HG02798 (cell line): ENCODE data around the gene PRIMPOL.
A peak's percentile ranks its signal among the peaks of the same experiment; 100 is the strongest.
"Not testable (repeated sequence)": the region's sequence is repeated elsewhere in the genome, so short reads cannot be mapped to it uniquely, and the experiment has no call there.

Experiments
- ATAC-seq: cut with Tn5 transposase; IDR thresholded peaks from one replicate; pipeline ENCODE4 v1.9.1; 2021; ENCODE audit warnings: mild to moderate bottlenecking; ENCODE audit not compliant: unreplicated experiment, poor library complexity

PRIMPOL gene

DNA sequence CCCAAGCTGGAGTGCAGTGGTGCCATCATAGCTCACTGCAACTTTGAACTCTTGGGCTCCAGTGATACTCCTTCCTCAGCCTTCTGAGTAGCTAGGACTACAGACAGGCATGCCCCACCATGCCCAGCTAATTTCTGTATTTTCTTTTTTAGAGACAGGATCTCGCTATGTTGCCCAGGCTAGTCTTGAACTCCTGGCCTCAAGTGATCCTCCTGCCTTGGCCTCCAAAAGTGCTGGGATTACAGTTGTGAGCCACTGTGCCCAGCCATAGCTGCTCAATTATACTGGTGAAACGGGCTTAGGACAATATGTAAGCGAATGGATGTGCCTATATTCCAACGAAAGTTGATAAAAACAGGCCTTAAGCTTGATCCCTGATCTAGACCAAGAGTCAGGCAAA, 13.4 kb upstream of the PRIMPOL start:
- no peak for ATAC-seq

GRCh38 chr4:184636897-184637296, 12.6 kb upstream of the PRIMPOL start:
- no peak for ATAC-seq

GRCh38 chr4:184641022-184641421, 8.5 kb upstream of the PRIMPOL start:
- peak; percentile 73 for ATAC-seq

DNA sequence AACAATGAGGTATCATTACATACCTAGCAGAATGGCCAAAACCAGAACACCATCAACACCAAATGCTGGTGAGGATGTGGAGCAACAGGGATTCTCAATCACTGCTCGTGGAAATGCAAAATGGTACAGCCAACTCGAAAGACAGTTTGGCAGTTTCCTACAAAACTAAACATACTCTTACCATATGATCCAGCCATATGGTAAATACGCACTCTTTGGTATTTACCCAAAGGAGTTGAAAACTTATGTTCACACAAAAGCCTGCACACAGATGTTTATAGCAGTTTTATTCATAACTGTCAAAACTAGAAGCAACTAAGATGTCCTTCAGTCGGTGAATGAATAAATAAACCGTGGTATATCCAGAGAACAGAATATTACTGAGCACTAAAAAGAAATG, 8.1 kb upstream of the PRIMPOL start:
- ATAC-seq, result peak; percentile 7

- ATAC-seq, result no peak
Measured at GRCh38 chr4:184643731-184644130, 5.8 kb upstream of the PRIMPOL start.

DNA sequence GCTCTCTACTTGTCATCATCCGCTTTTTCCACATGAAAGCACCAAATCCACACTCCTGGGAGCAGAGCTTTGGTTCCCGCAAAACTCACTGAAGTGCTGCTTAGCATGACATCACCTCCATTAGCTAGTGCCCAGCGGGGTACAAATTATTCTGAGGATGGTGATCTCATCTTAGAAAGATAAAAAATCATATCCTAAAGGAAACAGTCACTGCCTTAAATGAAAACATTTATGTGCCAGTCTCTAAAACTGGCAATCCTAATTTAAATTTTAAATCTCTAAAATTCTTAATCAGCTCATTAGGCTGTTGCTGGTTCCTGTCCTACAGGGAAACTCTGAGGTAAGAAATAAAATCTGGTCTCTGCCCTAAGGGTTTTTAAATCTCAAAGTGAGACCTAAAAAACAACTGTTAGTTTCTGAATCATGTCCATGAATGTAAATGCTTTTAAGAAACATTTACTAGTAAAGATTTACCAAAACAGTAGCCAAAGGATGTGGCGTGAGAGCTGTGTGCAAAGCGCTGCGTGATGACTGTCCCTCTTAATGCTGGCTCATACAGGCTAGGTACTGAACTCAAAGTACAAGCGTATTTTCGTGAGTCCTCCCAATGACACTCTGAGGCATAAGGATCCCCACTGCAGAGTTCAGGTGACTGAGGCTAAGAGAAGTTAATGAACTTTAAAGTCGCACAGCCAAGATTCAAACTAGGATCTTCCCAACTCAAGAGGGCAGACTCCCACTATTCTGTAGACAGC, 4.8 kb upstream of the PRIMPOL start:
- no peak for ATAC-seq

DNA sequence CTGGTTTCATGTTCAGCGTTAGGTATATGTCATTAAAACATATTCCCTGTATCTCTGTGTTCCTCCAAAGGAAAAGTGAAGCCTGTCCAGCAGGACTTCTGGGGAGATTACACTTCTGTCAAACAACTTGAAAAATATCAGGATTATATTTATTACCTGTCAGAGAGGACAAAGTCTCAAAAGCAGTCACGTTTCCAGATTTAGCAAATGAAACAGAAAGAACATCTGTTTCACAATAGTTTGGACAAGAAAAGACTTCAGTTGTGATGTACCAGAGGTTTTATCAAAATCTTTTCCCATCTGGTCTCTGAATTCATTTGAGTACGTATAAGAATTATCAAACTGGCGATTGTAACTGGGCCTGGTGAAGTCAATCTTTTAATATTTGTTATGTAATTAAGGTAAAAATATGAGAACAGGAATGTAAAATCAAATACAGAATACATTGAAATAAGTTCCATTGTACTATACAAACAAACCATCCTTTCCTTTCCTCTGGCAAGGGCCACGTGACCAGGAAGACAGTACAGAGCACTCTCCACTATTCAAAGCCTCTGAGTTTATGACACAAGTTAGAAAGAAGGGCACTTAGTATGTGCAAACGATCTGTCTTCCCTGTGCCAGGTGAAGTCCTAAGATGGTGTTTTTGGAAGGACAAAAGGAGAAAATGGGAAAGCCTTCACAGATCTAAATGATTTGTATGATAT, 3.5 kb upstream of the PRIMPOL start:
- ATAC-seq, result no peak

GRCh38 chr4:184647266-184648053, 2.1 kb upstream of the PRIMPOL start:
- no peak for ATAC-seq

GRCh38 chr4:184648054-184648312, 1.6 kb upstream of the PRIMPOL start:
- no peak for ATAC-seq

DNA sequence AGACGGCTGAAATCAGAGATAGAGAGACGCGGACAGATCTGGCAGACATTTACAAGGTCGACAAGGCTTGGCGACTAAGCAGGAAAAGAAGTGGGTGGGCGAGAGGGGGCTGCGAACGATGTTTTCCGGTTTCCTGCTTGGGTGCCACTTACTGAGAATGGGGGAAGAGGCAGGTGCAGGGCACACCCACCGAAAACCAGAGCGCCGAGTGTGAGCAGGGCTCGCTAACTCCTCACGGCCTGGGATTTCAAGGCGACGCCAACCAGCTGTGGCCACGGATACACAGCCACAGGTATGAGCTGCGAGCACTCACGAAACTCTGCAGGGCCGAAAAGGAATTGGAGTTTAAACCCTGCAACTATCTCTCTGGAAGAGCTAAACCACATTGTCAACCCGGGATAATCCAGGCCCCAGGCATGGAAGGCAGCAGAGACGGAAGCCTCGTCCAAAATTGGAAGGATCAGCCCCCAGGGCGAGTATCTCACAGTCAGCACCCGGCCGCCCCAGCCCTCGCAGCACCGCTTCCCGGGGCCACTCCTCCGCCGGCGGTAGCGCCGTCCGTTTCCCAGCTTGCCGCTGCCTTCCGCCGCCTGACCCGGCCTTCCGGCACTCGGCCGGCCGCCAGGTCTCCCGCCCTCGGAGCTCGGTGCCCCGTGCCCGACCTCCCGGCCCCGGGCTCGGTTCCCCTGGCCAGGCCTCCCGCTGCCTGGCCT, 1.1 kb upstream of the PRIMPOL start:
- peak; percentile 20 for ATAC-seq

DNA sequence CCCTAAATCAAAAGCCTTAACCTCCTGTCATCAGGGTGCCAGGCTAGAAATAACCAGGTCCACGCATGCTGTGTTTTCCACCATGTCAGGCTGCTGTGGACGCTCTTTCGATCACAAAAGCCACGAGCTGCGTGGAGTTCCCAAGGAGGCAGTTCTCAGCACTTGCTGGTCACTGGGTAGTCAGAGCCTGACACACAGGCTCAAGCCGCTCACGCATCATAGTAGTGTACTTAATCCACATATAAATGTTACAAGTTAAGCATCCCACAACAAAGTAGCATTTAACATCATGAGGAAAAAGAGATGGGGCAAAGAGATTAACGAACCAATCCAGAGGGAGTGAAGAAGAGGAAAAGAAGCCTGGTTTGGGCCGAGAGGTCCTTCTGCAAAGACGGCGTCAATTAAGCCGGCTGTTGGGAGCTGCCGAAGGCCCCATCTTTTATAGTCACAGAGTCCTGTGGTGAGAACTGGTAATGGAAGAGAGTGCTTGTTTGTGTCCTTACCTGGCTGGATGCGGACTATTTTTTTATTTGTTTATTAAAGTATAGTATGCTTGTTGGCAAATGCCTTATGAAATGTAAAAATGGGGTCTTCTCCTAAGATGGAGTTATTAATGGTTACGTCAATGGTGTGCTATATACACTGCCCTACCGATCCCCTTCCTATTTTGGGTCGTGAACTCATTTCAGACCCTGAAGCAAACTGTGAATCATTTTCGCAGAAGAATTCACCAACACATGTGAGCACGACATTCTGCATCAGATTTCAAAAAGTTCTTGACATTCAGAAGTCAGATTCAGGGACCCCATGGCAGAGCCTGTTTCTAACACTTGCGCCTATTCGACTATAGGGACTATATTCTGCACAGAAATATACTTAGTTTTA, 675 bp downstream of the PRIMPOL start:
- ATAC-seq, result peak; percentile 8

- no peak for ATAC-seq
Measured at GRCh38 chr4:184651899-184652298, 2.4 kb downstream of the PRIMPOL start.

DNA sequence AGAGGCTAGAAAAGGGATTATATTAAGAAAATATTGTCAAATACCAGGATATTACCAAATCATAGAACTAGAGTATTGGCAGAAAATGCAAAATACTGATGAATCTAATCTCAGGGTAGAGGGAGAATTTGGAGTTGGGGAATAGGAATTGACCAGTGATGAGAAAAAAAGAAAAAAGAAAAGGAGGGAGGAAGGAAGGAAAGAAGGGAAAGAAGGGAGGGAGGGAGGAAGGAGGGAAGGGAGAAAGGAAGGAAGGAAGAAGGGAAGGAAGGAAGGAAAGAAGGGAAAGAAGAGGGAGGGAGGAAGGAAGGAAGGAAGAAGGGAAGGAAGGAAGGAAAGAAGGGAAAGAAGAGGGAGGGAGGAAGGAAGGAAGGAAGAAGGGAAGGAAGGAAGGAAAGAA, 3.1 kb downstream of the PRIMPOL start:
- not testable (repeated sequence) for ATAC-seq

DNA sequence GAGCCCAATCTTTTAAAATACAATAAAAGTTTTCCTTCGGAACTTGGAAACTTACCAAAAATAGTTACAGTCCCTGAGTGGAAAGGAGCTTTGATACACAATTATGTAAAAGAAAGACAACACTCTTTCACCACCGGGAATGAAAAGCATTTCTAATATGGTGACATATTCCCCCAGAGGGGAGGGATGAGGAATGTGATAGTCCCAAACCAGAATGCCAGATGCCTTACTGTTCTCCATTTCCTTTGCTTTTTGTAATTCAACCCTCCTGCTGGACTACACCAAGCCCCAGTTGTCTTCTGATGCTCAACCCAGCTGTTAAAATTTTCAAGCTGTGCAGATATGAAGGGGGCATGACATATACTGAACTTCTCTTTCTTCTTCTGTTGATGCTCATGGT, 4.1 kb downstream of the PRIMPOL start:
- no peak for ATAC-seq

GRCh38 chr4:184655889-184656869, 6.6 kb downstream of the PRIMPOL start:
- no peak for ATAC-seq

DNA sequence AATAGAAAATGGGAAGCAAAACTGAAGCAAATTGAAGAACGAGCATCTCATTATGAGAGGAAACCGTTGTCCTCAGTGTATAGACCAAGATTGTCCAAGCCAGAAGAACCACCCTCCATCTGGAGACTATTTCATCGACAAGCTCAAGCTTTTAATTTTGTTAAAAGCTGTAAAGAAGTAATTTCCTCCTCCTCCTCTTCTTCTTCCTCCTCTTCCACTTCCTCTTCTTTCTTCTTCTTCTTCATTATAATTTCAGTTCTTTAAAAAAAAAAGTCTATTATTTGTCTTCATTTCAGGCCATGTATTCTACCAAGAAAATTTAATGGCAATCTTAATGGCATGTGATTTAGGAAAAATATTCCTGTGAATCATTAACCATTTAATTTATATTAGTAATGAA, 7.6 kb downstream of the PRIMPOL start:
- no peak for ATAC-seq

DNA sequence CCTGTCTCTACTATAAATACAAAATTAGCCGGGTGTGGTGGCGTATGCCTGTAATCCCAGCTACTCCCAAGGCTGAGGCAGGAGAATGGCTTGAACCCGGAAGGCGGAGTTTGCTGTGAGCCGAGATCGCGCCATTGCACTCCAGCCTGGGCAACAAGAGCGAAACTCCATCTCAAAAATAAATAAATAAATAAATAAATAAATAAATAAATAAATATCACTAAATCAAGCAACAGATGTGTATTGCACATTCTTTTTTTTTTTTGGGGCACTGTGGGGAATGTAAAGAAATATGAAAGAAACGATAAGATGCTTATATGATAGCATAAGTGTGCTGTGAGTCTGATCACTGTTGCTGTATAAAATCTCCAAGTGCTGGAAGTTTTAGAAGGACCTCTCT, 8.3 kb downstream of the PRIMPOL start:
- not testable (repeated sequence) for ATAC-seq

DNA sequence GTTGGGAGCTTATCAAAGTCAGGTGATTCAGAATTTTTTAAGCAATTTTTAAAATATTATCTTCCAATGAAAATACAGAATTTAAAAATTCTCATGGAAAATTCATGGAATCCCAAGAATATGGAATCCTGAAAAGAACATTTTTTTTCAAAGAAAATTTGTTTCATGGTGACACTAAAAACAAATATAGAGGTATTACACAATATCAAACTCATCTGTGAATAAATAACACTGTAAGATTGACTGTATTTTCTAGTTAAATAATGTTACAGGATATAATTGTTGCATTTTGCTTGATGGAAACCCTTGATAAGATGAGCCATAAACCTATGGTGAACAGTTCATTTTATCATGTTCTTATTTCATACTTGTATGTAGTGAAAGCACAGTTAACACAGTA, 11.4 kb downstream of the PRIMPOL start:
- no peak for ATAC-seq

- no peak for ATAC-seq
Measured at GRCh38 chr4:184662236-184662635, 12.7 kb downstream of the PRIMPOL start.
